ENCODE data around the gene NAV2. TPM values are rescaled to one million over a fixed set of nuclear protein-coding genes. Genes with fewer than 3 reads are reported as not detected.

NAV2 gene
- total RNA-seq, 1 donor from 2014 or later = 9.6 TPM

- Histone ChIP-seq H4K20me1 (ENCODE audit: low read depth) (peaks cover 8% of the 10 kb centered on the region), H3F3A (ENCODE audit: low read depth) (peaks cover 5% of the 10 kb centered on the region), H3K36me3 (peaks cover 6% of the 10 kb centered on the region), H3K79me2 (ENCODE audit: low read depth) (no peaks in the 10 kb centered on the region), H3K4me2 (no peak overlapping the region), H3K4me1 (peaks cover 12% of the 10 kb centered on the region), H2AFZ (replicated peaks) (no peak overlapping the region), H3K27ac (no peak overlapping the region), H3K27me3 (no peaks in the 10 kb centered on the region), H3K9me3 (ENCODE audit: low read depth) (no peaks in the 10 kb centered on the region), H3K4me3 (no peak overlapping the region), H3K9ac (no peak overlapping the region)
- no peak for TF ChIP-seq CTCF (IDR thresholded peaks at IDR 0.05)
- TF ChIP-seq EZH2phosphoT487 (IDR thresholded peaks at IDR 0.05) = no peak
- no peak for TF ChIP-seq EZH2 (IDR thresholded peaks at IDR 0.05)
- Mint-ChIP-seq H3K4me3 (no peak overlapping the region), H3K27me3 (ENCODE audit: insufficient read depth, low read depth) (peaks cover 2% of the 10 kb centered on the region), H3K36me3 (peaks cover 40% of the 10 kb centered on the region), H3K27ac (no peak overlapping the region), H3K9me3 (no peaks in the 10 kb centered on the region), H3K4me1 (peaks cover 10% of the 10 kb centered on the region)
- no peak for DNase-seq (ENCODE audit: low spot score)
Measured at GRCh38 chr11:20055312-20055711, 342.7 kb downstream of the NAV2 start.

- no peak for DNase-seq (ENCODE audit: low spot score)
- H4K20me1 ChIP-seq (ENCODE audit: low read depth) = no peaks in the 10 kb centered on the region
- TF ChIP-seq EZH2phosphoT487 (IDR thresholded peaks at IDR 0.05) = no peak
- no peak for TF ChIP-seq EZH2 (IDR thresholded peaks at IDR 0.05)
- TF ChIP-seq CTCF (IDR thresholded peaks at IDR 0.05) = no peak
- no peak overlapping the region for H3K4me2 ChIP-seq
- H3K36me3 ChIP-seq = peaks cover 6% of the 10 kb centered on the region
- H3K27ac Mint-ChIP-seq = no peak overlapping the region
- no peak overlapping the region for H2AFZ ChIP-seq (replicated peaks)
- H3K4me3 Mint-ChIP-seq = no peak overlapping the region
- no peak overlapping the region for H3K4me3 ChIP-seq
- peaks cover 38% of the 10 kb centered on the region for H3K36me3 Mint-ChIP-seq
- H3K27me3 Mint-ChIP-seq (ENCODE audit: insufficient read depth, low read depth) = peaks cover 2% of the 10 kb centered on the region
- H3K79me2 ChIP-seq (ENCODE audit: low read depth) = no peaks in the 10 kb centered on the region
- H3K4me1 ChIP-seq = peaks cover 2% of the 10 kb centered on the region
- H3K9me3 Mint-ChIP-seq = no peaks in the 10 kb centered on the region
- no peaks in the 10 kb centered on the region for H3F3A ChIP-seq (ENCODE audit: low read depth)
- H3K27ac ChIP-seq = no peak overlapping the region
- H3K9ac ChIP-seq = no peak overlapping the region
- no peaks in the 10 kb centered on the region for H3K27me3 ChIP-seq
- peaks cover 1% of the 10 kb centered on the region for H3K4me1 Mint-ChIP-seq
- no peaks in the 10 kb centered on the region for H3K9me3 ChIP-seq (ENCODE audit: low read depth)
Measured at GRCh38 chr11:20056109-20056949, 343.7 kb downstream of the NAV2 start.

DNA sequence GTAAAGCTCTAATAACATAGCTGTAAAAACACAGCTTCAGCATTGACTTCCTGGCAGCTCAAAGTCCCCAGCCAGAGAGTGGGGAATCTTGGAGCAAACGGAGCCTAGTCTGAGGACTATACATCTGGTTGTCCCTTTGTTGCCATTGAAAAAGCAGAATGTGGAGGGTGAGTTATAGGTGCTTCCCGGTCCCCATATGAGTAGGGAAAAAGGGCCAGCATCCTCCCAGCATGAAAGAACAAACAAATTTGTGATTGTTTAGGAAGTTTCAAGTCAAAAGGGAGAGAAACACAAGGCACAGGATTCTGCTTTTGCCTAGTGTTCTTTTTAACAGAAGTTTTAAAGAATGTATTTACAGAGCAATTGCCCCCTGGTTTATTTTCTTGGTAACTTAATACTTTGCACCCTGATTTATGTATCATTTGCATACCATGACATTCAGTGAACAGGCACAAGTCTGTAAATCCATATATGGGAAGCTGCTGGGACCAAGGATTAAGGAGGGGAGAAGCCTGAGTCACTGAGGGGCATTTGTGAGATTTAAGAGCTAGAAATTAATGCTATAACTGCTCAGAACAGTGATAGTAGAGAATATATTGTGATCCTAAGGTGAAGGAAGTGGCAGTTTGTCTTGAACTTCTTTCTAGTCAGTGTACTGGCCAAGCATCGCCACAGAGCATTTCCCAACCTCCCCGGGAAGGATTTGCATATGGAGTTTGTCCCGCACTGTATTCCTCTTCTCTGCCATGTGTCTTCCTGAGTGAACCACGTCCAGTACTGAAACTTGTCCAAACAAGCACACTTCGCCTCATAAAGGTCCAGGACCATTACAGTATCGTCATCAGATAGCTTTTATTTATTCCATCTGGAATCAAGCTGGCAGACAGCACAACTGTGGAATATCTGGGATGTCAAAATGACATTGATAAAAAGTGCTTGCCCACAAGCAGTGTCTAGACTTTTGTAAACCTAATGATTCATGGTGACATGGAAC is 344.6 kb downstream of the NAV2 start:
- Histone ChIP-seq H3F3A (ENCODE audit: low read depth) (no peaks in the 10 kb centered on the region), H3K36me3 (peaks cover 6% of the 10 kb centered on the region), H4K20me1 (ENCODE audit: low read depth) (no peaks in the 10 kb centered on the region), H3K9me3 (ENCODE audit: low read depth) (no peaks in the 10 kb centered on the region), H3K27me3 (no peaks in the 10 kb centered on the region), H3K4me1 (no peaks in the 10 kb centered on the region), H3K79me2 (ENCODE audit: low read depth) (no peaks in the 10 kb centered on the region), H3K9ac (no peak overlapping the region), H3K4me3 (no peak overlapping the region), H3K27ac (no peak overlapping the region), H3K4me2 (no peak overlapping the region), H2AFZ (replicated peaks) (no peak overlapping the region)
- Mint-ChIP-seq H3K27ac (no peak overlapping the region), H3K36me3 (peaks cover 36% of the 10 kb centered on the region), H3K9me3 (no peaks in the 10 kb centered on the region), H3K4me3 (no peak overlapping the region), H3K27me3 (ENCODE audit: insufficient read depth, low read depth) (no peaks in the 10 kb centered on the region), H3K4me1 (no peaks in the 10 kb centered on the region)
- no peak for DNase-seq (ENCODE audit: low spot score)
- TF ChIP-seq CTCF (IDR thresholded peaks at IDR 0.05) (no peak), EZH2phosphoT487 (IDR thresholded peaks at IDR 0.05) (no peak), EZH2 (IDR thresholded peaks at IDR 0.05) (no peak)

All from neural progenitor cell (in vitro differentiated cells).